CD4-positive, alpha-beta T cell treated with Interleukin-17A for 1 hour (primary cell): ENCODE data around the gene LHFPL2.

Experiments
- DNase-seq: peaks from one replicate; pipeline ENCODE4 v3.0.0-alpha.2; 2020

Gene LHFPL2

GRCh38 chr5:78665534-78665933 is 17.0 kb upstream of the LHFPL2 start:
- DNase-seq, result no peak

- DNase-seq, result no peak
These were observed 13.8 kb upstream of the LHFPL2 start for GRCh38 chr5:78662323-78662722.

GRCh38 chr5:78661691-78662090 is 13.1 kb upstream of the LHFPL2 start:
- no peak for DNase-seq

GRCh38 chr5:78661044-78661443 is 12.5 kb upstream of the LHFPL2 start:
- DNase-seq, result no peak

- DNase-seq, result no peak
These were observed 11.8 kb upstream of the LHFPL2 start for GRCh38 chr5:78660401-78660800.

- DNase-seq, result no peak
These were observed 11.1 kb upstream of the LHFPL2 start for GRCh38 chr5:78659714-78660113.

- no peak for DNase-seq
These were observed 10.5 kb upstream of the LHFPL2 start for GRCh38 chr5:78659114-78659513.

GRCh38 chr5:78657201-78657600 is 8.6 kb upstream of the LHFPL2 start:
- no peak for DNase-seq

GRCh38 chr5:78655746-78656290 is 7.2 kb upstream of the LHFPL2 start:
- DNase-seq, result no peak

GRCh38 chr5:78654386-78654785 is 5.8 kb upstream of the LHFPL2 start:
- no peak for DNase-seq

- no peak for DNase-seq
These were observed 5.3 kb upstream of the LHFPL2 start for GRCh38 chr5:78653681-78654366.

- no peak for DNase-seq
These were observed 4.5 kb upstream of the LHFPL2 start for GRCh38 chr5:78653031-78653430.

GRCh38 chr5:78651468-78651867 is 2.9 kb upstream of the LHFPL2 start:
- no peak for DNase-seq

GRCh38 chr5:78650531-78650930 is 2.0 kb upstream of the LHFPL2 start:
- no peak for DNase-seq

GRCh38 chr5:78649861-78650496 is 1.4 kb upstream of the LHFPL2 start:
- DNase-seq, result no peak

GRCh38 chr5:78649211-78649695 is 681 bp upstream of the LHFPL2 start:
- no peak for DNase-seq

GRCh38 chr5:78647838-78648358 is 674 bp downstream of the LHFPL2 start:
- no peak for DNase-seq

GRCh38 chr5:78647351-78647818 is 1.2 kb downstream of the LHFPL2 start:
- DNase-seq, result no peak

GRCh38 chr5:78644741-78645300 is 3.8 kb downstream of the LHFPL2 start:
- DNase-seq, result no peak

GRCh38 chr5:78644129-78644528 is 4.4 kb downstream of the LHFPL2 start:
- no peak for DNase-seq

- no peak for DNase-seq
These were observed 5.9 kb downstream of the LHFPL2 start for GRCh38 chr5:78642701-78643100.

GRCh38 chr5:78640662-78641474 is 7.7 kb downstream of the LHFPL2 start:
- no peak for DNase-seq

GRCh38 chr5:78639791-78640190 is 8.8 kb downstream of the LHFPL2 start:
- DNase-seq, result no peak
